GM12874 (cell line): ENCODE measurements around the gene CXXC5.

Experiments
- TF ChIP-seq, protein P1 (sequence below): IDR thresholded peaks from 2 replicates; pipeline ENCODE4 v1.5.1; 2011; ENCODE audit warnings: low read depth, mild to moderate bottlenecking, control low read depth, low read length, moderate library complexity; ENCODE audit not compliant: insufficient read depth

CXXC5 gene

DNA sequence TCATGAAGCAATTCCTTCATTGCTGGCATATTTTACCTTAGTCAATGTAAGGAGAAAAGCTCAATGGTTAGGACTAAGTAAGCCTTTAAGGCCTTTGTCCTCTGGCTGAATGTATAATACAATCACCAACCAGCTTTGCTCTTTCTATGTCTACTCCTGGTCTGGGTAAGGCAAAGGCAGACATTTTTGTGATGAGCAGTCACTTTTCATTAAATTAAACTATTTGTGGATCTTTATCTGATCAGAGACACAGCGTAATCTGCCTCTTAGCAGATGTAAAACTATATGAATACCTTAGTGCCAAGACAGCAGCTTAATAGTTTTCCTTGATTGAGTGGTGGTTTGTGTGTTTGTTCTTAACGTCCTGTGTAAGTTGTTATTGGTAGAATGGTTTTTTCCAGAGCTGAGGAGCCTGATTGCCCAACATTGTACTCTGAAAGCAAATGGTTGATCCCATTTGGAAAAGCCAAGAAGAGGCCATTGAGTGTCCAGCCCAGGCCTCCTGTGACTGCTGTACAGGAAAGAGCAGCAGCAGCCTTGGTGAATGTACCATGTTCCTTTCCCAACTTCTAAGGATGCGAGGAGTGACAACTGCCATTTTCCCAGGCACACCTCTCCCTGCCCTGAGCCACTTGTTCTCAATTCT lies 16.5 kb upstream of the CXXC5 start:
- TF ChIP-seq, protein P1, sequence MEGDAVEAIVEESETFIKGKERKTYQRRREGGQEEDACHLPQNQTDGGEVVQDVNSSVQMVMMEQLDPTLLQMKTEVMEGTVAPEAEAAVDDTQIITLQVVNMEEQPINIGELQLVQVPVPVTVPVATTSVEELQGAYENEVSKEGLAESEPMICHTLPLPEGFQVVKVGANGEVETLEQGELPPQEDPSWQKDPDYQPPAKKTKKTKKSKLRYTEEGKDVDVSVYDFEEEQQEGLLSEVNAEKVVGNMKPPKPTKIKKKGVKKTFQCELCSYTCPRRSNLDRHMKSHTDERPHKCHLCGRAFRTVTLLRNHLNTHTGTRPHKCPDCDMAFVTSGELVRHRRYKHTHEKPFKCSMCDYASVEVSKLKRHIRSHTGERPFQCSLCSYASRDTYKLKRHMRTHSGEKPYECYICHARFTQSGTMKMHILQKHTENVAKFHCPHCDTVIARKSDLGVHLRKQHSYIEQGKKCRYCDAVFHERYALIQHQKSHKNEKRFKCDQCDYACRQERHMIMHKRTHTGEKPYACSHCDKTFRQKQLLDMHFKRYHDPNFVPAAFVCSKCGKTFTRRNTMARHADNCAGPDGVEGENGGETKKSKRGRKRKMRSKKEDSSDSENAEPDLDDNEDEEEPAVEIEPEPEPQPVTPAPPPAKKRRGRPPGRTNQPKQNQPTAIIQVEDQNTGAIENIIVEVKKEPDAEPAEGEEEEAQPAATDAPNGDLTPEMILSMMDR: no peak

DNA sequence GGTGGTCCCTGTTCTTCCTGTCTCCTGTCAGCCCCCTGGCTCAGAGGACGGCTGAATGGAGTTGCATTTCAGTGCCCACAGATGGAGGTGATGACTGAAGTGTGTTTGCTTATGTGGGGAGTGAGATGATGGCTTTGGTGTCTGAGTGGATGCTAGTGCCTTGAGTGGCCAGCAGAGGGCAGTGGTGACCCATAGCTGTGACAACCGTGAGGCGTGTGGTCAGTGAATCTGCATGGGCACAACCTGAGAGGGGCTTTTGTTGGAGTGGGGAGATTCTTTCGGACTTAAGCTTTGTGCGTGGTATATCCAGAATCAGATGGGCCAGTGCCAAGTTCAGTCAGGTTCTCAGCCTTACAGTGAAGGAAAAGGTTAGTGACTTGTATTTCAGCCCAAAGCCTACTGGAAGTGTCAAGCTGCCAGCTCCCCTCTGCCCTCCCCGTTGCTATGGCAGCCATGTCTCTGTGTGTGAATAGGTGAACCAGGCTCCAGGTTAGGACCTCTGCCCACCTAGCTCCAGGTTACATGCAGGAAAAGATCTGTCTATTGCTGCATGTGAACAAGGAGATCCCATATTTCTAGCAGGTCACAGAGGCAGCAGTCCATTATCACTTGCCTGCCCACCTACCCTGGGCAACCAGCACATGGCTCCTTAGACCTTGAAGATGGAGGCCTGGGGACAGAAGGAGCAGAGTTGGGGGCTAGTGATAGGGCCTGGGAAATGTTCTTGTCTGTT lies 14.7 kb upstream of the CXXC5 start:
- TF ChIP-seq, protein P1: peak; percentile 97

DNA sequence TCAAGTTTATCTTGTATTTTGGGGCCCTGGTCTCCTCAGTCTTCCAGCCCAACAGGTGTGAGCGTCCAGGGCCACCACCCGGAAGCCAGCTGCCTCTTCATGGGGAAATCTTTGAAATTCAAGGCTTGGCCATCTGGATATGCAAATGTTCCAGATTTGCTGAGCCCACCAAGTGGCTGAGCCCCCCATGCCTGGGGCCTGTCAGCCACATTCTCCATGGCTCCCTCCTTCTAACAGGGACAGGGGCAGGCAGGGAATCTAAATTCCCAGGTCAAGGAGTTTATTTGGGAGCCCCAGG lies 14.2 kb upstream of the CXXC5 start:
- TF ChIP-seq, protein P1: no peak

DNA sequence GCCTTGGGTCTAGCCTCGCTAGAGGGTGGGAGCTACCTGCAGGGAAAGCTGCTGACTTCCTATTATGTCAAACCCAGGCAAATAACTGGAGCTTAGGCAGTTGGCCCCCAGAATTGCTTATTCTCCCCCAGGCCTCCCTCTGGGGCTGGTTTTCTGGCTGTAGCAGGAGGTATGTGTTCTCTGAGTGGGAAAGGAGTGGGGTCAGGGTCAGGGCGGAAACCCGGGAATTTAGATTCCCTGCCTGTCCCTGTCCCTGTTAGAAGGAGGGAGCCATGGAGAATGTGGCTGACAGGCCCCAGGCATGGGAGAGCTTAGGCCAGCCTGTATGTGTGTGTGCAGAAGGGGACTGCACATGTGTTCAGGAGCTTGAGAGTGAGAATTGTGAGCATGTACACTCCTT lies 13.6 kb upstream of the CXXC5 start:
- TF ChIP-seq, protein P1: no peak

DNA sequence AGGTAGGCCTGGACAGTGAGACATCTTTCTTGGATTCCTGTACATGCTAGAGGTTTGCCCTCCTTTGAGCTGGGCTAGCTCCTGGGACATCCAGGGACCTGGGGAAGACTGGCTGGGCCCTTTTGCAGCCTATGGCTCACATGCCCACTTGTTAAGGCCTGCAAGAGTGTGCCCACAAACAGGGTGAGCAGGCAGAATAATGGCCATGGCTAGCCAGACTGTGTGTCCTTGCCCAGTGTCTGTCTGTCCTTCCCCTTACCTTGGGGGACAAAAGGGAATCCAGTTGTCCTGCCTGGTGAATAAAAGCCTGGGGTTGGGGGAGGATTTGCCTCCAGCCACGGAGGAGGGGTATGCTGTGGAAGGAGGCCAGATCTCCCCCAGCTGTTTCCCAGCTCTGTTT lies 13.0 kb upstream of the CXXC5 start:
- TF ChIP-seq, protein P1: no peak

DNA sequence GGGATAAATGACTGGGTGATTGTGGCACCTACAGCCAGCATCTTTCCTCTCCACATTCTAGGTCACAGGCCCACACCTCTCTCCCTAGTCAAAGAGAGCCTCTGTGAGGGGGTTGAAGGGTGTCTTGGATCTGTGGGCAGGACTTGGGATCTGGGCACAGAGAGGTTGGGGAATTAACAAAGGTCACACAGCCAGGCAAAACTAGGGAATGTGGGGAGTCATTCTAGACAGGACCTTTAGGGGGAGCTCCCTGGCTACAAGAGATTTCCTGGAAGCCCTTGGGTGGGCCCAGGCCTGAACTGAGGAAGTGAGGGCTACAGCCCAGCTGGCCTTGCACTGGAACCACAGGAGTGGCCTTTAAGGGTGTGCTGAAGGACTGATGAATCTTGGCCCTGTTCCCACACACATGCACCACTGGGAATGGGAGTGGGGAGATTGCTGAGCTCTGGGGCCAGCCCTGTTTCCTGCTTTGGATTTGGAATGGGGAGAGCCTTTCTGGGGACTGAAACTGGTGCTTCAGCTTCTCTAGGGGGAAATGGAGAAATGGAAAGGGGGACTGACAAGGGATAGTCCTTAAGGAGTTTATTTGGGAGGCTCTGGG lies 12.4 kb upstream of the CXXC5 start:
- TF ChIP-seq, protein P1: peak; percentile 69

DNA sequence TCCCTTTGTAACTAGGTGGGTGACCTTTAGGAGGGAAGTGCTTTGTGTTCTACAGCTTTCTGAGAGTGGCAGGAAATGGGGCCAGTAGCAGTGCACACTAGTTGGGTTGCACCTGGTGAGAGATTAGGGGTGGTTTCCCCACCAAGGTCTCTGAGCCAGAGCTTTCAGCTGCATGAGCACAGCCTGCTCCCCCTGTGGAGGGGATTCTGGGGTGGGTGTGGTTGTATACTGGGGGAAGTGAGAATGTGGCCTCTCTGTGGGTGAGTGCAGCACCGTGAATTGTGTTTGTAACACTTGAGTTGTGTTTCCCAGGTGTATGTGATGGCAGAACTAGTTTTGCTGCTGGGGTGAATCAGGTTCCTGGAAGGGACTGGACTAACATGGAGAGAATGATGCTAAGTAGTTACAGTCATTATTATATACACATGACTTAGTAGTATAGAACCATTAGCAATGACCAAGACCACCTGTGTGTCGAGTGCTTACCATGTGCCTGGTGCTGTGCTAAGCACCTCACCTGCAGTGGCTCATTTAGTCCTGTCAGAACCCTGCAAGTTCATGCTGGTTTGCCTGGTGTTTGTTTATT lies 11.8 kb upstream of the CXXC5 start:
- TF ChIP-seq, protein P1: no peak
